GM18507 (cell line): Measurements from ENCODE around the gene TADA2B.

Source experiments
- DNase-seq: peaks from one replicate; pipeline ENCODE4 v3.0.0; 2011; ENCODE audit warnings: low read depth; ENCODE audit not compliant: insufficient read length; ENCODE audit errors: extremely low spot score
- FAIRE-seq: peaks from 2 replicates; lab custom pipeline; 2011; peaks lifted over from hg19 to GRCh38; lab: Jason Lieb, UNC

Gene TADA2B

DNA sequence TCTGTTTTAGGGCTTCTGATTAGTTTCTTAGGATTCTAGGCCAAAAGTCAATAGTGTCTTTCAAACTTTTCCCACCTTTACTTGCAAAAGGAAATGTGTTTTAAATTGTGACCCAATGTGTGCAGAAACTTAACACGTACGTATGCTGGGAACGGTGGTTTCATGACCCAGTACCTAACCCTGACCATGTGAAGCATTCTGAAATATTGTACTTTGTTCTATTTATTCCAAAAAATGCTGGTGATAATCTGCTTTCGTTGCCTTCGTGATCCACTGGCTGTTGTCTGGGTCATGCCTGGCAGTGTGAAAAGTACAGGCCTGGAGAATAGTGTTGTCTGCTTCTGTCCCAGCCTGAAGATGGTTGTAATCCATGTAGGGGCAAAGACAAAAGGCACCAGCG, 26.7 kb upstream of the TADA2B start:
- FAIRE-seq = no peak
- no peak for DNase-seq

DNA sequence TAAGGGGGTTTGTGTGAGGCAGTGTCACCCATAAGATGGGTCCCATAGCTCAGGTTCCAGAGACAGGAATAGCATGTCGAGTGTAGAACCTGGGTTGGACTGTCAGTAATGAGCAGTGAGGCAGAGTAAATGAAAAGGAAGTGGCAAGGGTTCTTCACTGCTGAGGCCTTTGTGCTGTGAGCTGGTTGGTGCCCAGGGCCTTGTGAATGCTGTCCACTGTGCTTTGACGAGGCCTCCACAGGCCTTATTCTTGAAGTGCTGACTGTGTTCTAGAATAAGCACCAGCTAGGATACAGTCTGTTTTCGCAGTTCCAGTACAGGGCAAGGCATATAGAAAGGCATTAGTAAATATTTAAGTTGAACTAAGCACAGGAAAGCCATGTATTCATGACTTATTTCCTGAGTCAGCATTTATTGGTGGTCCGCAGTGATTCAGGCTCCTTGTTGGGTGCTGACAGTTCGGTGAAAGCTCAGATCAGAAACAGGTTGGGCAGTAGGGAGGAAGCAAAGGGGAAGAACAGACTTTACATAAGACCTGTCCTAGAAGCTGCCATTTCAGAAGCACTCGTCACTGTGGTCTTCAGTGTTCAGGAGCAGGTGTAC, 25.6 kb upstream of the TADA2B start:
- DNase-seq = no peak
- FAIRE-seq = no peak

DNA sequence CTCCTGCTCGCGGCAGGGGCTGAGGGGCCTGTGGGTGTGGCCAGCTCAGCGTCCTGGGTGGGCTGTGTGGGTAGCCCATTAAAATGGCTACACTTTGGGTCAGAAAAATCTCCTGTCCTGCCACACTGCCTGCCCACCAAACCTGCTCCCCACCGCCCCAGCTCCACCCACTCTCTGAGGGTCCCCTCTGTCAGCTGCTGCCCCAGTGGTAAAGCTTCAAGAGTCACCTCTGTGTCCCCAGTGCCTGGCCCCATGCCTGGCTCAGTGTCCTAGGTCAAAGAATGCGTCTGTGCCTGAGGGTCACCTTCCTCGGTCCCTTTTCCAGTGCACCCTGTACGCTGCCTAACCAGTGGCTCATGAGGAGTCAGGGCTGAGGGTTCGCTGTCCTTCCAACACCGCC, 24.9 kb upstream of the TADA2B start:
- no peak for FAIRE-seq
- no peak for DNase-seq

DNA sequence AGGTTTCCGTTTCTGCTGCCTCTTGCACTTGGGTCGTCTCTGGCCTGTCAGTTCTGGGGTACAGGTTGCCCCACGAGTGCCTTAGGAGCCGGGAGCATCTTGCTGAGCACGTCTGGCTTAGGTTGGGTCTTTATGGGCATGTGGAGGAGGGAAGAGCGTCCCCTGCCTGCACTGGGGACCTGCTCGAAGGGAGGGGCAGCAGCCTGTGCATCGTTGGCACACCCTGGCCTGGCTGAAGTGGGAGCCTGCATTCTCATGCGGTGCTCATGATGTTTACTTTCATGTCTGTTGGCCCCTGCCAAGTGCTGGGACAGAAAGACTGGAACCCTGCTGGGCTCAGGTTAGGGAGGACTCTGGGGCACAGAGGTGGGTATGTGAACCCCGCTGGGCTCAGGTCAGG, 23.8 kb upstream of the TADA2B start:
- DNase-seq (no peak), FAIRE-seq (no peak)

DNA sequence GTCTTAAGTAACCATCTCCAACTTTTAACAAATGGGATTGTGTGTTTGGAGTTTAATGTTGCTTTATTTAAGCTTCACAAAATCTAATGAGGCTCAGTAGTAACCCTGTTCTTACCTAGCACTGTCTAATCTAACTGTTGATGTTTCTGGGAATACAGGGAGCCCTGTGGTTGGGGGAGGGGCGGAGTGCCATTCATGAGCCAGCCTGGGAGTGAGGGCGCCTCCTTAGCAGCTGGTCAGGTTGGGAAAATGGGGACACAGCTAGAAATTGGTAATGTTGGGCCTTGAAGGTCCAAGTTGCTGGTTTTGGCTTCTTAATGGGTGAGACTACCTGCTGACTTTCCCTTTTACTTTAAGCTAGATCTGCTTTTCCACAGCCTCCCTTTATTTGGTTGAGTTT, 22.9 kb upstream of the TADA2B start:
- DNase-seq (no peak), FAIRE-seq (no peak)

DNA sequence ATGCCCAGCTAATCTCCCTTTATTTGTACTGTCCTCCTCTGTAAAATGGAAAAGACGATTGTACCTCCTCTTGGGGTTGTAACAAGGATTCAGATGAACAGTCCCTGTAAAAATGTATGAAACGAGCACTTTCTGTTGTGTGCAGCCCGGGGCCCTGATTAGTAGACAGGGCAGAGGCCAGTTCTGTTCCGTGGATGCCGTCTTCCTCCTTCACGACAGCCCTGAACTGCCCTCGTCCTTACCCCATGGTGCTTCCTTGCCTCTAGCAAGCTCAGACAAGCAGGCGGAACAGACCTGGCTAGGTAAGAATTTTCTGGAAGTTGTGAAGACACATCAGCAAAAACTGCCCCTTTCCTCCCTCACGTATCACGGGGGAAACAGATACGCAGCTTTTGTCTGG, 22.3 kb upstream of the TADA2B start:
- DNase-seq (no peak), FAIRE-seq (no peak)

DNA sequence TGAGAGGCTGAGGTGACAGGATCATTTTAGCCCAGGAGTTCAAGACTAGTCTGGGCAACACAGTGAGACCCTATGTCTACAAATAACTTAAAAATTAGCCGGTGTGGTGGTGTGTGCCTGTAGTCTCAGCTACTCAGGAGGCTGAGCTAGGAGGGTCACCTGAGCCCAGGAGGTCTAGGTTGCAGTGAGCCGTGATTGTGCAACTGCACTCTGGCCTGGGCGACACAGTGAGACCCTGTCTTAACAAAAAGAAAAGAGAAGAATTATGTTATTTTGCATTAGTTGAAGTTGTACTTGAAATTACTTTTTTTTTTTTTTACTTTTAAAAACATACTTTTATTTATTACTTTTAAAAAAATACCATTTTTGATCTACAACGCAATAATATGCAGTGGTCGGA, 21.8 kb upstream of the TADA2B start:
- no peak for DNase-seq
- FAIRE-seq = no peak

DNA sequence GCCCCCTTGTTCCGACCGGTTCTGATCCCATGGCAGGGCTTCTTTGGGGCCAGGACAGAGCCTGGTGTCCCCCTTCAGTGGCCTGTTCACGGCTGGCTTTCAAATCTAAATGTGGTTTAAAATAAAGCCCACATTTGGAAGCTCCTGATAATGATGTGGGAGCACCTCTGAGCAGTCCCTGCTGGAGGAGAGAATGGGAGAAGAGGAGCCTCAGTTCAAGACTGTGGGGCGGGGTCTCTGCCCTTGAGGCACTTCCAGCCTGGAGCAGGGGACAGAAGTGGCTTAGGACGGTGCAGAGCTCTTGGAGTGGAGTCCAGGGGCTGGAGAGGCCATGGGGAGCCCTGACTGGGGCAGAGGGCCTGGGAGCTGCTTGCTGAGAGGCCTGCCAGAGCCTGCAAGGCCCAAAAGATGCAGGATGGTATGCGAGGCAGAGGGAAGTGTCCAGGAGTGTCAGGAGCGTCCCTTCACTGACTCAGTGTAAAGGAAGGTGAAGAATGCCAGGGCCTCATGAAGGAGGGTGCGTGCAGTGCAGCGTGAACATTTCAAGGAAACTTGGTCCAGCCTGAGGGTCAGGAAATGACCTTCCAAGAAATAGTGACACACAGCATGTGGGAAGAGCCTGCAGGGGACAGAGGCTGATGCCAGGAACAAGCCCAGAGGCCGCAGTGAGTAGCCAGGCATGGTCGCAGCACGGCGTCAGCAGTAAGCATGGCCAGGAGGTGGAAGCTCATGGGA, 21.1 kb upstream of the TADA2B start:
- DNase-seq = no peak

DNA sequence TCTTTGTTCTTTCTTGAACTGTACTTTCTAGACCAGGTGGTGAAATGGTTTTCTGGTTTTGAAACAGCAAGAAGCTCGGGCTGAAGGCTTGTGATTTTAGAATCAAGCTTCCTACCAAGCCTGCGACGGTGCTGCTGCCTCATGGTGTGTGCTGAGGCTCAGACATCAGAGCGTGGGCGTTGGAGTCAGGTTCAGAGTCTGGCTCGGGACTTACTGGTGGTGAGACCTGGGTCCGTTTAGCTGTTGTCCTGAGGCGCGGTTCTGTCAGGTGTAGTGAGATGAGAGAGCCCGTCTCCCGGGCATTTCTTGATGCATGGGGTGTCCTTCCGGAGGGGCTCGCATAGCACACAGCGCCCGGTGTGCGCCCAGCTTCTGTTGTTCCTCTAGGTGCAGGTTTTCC, 19.7 kb upstream of the TADA2B start:
- DNase-seq = no peak
- FAIRE-seq = no peak

More for the DNA sequence above, 21.1 kb upstream of the TADA2B start:
- FAIRE-seq = no peak

DNA sequence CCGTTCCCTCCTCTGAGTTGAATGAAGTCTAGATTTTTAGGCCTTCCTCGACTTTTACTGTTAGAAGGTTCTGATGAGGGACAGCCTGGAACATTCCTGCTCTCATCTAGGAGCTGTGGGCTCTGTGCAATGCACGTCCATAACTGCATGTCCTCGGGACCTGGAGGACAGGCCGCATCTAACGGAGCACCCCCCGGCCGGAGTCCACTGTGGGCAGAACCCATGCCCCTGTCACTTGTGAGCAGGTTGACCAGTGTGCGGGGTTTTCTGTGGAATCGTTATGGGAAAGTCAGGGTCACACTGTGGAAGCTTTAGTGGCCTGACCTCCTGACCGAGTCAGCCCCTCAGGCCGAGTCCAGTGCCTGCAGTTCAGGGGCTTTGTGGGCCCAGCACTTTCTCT, 19.3 kb upstream of the TADA2B start:
- FAIRE-seq (no peak), DNase-seq (no peak)

DNA sequence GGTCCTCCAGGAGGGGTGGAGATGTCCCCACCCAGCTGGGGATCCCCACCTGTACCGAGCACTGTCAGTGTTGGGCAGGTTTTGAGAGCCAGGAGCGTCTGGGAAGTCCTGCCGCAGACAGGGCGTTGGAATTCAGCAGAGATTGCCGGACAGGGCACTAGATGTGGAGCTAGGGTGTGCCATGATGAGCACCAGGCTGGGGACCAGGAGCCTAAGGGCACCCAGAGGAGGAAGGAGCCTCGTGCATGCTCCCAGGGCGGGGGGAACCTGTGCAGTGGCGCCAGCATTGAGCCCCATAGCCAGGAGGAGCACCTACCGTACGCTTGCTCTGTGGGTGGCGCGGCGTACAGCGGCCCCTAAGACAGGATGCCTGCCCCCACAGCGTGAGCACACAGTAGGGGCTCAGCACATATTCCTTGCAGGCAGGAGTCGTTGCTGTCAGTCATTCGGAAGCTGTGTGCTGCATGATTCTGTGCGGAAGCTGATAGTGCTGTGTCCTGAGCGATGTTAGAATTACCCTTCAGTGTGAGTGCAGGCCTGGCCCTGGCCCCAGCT, 18.8 kb upstream of the TADA2B start:
- no peak for DNase-seq
- no peak for FAIRE-seq

DNA sequence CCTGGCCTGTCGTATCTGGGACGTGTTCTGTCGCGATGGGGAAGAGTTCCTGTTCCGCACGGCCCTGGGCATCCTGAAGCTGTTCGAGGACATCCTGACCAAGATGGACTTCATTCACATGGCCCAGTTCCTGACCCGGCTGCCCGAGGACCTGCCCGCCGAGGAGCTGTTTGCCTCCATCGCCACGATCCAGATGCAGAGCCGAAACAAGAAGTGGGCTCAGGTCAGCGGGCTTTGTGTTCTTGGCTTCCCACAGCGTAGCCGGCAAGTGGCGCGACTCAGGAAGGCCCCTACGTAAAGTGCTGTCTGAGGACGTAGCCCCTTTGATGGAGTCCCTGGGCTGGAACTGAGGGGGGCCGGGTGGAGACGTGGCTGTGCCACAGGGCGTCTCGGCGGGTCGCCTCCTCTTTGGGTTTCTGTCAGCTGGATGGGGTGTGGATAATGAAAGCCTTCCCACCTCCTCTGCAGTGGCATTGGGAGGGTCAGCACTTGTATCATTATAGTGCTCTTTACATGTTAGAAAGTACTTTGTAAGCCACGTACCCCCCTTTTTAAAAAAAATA, 18.1 kb upstream of the TADA2B start:
- FAIRE-seq (no peak), DNase-seq (no peak)

DNA sequence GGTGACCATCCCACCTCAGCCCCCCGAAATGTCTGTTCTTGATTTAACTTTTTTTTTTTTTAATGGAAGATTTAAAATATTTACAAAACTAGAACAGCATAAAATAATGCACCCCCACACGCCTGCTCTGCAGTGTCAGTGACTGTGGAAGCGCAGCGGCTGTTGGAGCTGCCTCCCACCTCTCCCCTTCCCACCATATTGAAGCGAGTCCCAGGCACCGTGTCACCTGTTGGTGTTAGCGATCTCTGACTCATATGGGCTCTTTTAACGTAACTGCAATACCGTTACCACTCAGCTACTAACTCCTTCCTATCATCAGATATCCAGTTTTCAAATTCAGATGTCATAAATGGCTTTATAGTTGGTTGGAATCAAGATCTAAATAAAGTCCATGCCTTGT, 17.1 kb upstream of the TADA2B start:
- FAIRE-seq (no peak), DNase-seq (no peak)

DNA sequence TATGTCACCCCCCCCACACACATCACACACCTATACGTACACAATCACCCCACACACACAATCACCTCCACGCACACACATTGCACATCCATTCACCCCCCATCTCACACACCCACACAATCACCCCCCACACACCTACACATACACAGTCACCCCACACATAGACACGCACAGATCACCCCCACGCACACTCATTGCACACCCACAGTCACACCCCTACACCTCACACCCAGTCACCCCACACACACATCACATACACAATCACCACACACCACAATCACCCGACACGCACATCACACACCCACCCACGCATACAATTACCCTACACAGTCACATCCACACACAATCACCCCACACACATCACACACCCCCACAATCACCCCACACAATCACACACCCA, 15.9 kb upstream of the TADA2B start:
- FAIRE-seq (no peak), DNase-seq (no peak)

DNA sequence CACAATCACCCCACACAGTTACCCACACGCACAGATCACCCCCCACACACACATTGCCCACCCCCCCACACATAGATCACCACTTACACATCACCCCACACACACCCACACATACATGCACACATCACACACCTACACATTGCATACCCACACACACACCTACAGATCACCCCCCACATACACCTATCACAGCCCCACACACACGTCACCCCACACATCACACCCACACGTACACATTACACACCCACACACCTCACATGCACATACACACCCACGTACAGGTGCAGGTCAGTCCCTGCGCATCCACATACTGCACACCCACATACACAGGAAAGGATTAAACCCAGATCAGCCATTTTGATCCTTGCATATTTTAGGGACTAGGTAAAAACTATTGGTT, 15.3 kb upstream of the TADA2B start:
- no peak for FAIRE-seq
- DNase-seq = no peak

DNA sequence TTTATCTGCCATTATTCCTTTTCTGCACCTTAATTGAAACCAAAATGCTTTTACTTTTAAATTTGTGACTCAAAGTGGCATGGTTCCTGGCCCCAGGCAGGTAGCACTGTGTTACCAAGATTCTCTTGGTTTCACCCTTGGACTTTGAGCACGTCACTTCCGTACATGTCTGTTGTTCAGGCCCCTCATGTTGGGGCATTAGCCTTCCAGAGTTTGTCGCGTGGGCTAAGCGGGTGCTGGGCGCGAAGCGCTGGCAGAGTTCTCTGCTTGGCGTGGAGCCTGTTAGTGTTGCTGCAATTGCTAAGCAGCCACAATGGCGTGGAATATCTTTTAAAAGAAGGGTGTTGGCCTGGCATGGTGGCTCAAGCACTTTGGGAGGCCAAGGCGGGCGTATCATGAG, 14.0 kb upstream of the TADA2B start:
- no peak for DNase-seq
- FAIRE-seq = no peak

DNA sequence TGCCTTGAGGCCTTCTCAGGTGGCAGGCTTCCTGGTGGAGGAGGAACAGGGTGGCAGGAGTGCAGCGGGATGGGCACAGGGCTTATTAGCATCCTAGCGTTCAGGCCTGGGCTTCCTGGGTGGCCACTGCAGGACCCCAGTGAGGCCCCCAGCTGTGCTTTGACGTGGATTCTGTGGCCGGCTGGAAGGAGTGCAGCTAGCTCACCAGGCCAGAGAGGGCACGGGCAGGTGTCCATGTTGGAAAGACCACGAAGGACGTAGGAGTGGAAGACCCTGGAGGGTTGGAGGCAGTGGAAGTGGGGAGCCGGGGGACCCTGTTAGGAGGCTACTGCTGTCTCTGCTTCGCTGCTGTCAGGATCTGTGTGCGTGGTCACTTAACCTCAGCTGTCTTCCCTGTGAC, 13.3 kb upstream of the TADA2B start:
- no peak for FAIRE-seq
- no peak for DNase-seq

DNA sequence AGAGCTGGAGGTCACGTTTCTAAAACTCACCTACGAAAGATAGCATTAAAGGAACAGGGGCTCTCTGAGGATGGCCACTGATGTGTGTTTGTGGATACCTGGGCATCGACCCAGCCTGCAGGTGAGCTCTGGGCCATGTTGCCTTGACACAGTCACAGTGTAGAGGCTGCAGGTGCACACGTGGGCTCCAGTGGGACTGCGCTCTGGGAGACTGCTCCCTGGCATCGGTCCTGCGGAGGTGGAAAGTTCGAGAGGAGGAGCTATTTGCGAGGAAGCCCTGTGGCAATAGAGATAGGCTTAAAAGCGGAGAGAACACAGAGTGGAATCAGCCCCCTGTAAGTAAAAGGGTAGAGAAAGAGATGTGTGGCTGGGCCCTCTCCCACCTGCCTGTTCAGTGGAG, 12.3 kb upstream of the TADA2B start:
- DNase-seq (no peak), FAIRE-seq (no peak)

DNA sequence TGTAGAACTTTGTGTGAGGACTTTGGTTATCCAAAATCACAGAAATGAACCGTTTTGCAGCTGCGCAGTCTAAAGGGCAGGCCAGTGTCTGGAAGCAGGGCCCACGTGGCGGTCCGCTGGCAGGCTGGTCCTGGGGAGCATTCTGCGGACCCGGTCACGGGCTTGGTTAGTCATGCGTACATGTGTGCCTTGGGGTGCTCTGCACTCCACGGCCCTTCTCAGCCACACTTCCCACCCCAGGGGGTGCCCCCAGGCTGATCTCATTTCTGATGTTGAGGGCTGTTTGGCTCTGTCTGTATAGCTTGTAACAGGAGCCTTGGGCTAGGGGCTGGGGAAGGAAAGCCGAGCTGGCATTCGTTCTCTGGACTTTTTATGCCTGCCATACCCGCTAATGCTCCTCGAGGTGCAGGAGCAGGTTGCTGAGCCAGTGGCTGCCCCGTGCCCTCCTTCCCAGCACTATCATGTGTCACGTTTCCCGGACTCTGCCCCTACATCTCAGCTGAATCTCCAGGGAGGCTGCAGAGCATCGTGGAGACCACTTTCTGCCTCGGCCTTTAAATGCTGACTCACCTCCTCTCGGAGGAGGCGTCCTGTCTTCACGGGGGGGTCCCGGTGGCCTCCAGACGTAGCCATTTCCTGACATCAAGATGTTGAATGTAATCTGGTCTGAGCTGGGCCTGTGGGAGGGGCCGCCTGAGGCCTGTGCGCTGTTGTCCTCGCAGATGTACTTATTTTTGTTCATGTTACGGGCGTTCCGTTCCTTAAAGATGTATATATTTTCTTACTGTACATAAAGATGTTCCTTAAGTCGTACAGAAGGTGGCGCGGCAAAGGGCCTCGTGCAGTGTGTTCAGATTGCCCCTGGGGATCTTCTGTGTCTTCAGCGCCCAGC, 11.4 kb upstream of the TADA2B start:
- DNase-seq = no peak
- FAIRE-seq = no peak

DNA sequence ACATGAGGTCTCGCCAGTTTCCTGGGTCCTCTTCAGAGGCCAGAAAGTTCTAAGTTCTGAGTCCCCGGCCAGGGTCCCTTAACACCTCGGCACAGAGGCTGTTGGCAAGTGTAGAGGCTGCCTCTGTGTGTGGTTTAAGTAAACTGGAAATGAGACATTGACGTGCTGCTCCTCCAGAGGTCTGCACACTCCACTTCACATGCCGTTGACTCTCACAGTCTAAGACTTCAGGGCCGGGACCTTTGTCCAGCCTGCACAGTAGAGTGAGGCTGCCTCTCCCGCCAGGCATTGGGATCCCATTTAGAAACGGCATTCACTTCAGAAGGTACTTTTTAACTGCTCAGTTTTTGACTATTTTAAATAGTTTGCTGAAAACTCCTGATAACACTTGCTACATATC, 10.6 kb upstream of the TADA2B start:
- FAIRE-seq (no peak), DNase-seq (no peak)
